Motor neuron (in vitro differentiated cells): ENCODE data around the gene RNF7. TPM values are rescaled to one million over a fixed set of nuclear protein-coding genes. Genes with fewer than 3 reads are reported as not detected.
"Not testable (repeated sequence)": the region's sequence is repeated elsewhere in the genome, so short reads cannot be mapped to it uniquely, and the experiment has no call there.

Source experiments
- ATAC-seq, 8 experiments: fragments of 200-7000 bp; cut with Tn5 transposase; replicated peaks in 6 of 8; 2 replicates each; pipeline ENCODE4 v1.8.0; 2021; ENCODE audit warnings: mild to moderate bottlenecking in 8 of 8, moderate library complexity in 8 of 8
- H3K27ac ChIP-seq, 2 donors: fragments of 250-450 bp; sonication (Bioruptor Pico); 2 replicates each; pipeline ENCODE4 v1.9.0; 2021; ENCODE audit warnings: antibody characterized with exemption in 2 of 2, mild to moderate bottlenecking in 2 of 2, moderate library complexity in 1 of 2
- H3K4me1 ChIP-seq, 2 donors: fragments of 250-450 bp; sonication (Bioruptor Pico); replicated peaks in 1 of 2; 2 replicates each; pipeline ENCODE4 v1.6.1; 2021; ENCODE audit warnings: antibody characterized with exemption in 2 of 2, mild to moderate bottlenecking in 2 of 2, moderate library complexity in 1 of 2
- H3K4me3 ChIP-seq, 5 donors: fragments of 250-450 bp; sonication (Bioruptor Pico); 2 replicates each; pipeline ENCODE4 v1.9.0; 2021; ENCODE audit warnings: antibody characterized with exemption in 5 of 5, mild to moderate bottlenecking in 5 of 5, moderate library complexity in 4 of 5
- WGBS, 10 experiments: fragments of 450-650 bp; shearing (Covaris generic); methylation state at CpG; one replicate each; pipeline ENCODE4 v1.0.0; 2022; 5-methylcytosine and 5-hydroxymethylcytosine counted together
- in situ Hi-C, 9 experiments: fragments of 400-800 bp; cut with MboI; loops; one replicate each; pipeline ENCODE4 v1.15.0; 2021; ENCODE audit warnings: low sequenced_read_pairs in 9 of 9, low pct_unique_long_range_greater_than_20kb in 2 of 9; ENCODE audit not compliant: unreplicated experiment in 9 of 9
- total RNA-seq, 8 experiments: library from RNA; unstranded; fragments of 300-600 nt; gene quantifications; 2 replicates each; pipeline versions ENCODE4 v1.2.3 to v1.2.4, GENCODE V29; 2022

The RNF7 gene
- 100 to 1,000 TPM in 2 of 8 experiments, 10 to 100 TPM in 6; 70.5 to 140 (median 91.8) TPM for total RNA-seq

- WGBS, 10 experiments = 0 to 3% (median 1%) methylated on average over 1 to 16 of the region's 81 CpGs; no CpG with 5 or more reads in 5 of the 10 experiments
Measured at GRCh38 chr3:141738022-141738890, at the start of gene RNF7. RNF7 (plus strand) TSS chr3:141738298; CDS start chr3:141738342, 44 bp downstream.

GRCh38 chr3:141690431-141691072, 47.5 kb upstream of the RNF7 start:
- in situ Hi-C loops = no loop called here
- H3K4me1 ChIP-seq = no peaks in the 10 kb centered on the region
- no peak overlapping the region for H3K4me3 ChIP-seq
- 38 to 100% (median 76%) methylated on average over 1 to 4 of the region's 4 CpGs for WGBS, 10 experiments
- no peak overlapping the region for H3K27ac ChIP-seq
- no peak for ATAC-seq

More at GRCh38 chr3:141738022-141738890, at the start of gene RNF7:
- Histone ChIP-seq H3K4me3 (peak within 1 kb of the TSS; percentile 69 to 88 (median 72)), H3K4me1 (peaks cover 8 to 20% of the 10 kb centered on the region in 2 donors), H3K27ac (peak within 1 kb of the TSS; percentile 89 to 97)
- peak; percentile 92 to 97 (median 96) for ATAC-seq
- in situ Hi-C loops = loop anchor here in 1 of 9 experiments (25.0 kb wide), 1 partner anchor 174 kb away; no protein-coding TSS in a partner anchor

GRCh38 chr3:141691471-141691870, 46.6 kb upstream of the RNF7 start:
- H3K4me3 ChIP-seq, in situ Hi-C loops, ATAC-seq, H3K4me1 ChIP-seq, H3K27ac ChIP-seq: not testable (repeated sequence)
- WGBS, 10 experiments = 49 to 86% (median 67%) methylated on average over 1 to 3 of the region's 3 CpGs; no CpG with 5 or more reads in 1 of the 10 experiments

- in situ Hi-C loops = not testable (repeated sequence)
- WGBS, 10 experiments = 40 to 94% (median 78%) methylated on average over 1 to 4 of the region's 4 CpGs; no CpG with 5 or more reads in 2 of the 10 experiments
Measured at GRCh38 chr3:141692973-141693372, 45.1 kb upstream of the RNF7 start.

GRCh38 chr3:141699324-141699723, 38.8 kb upstream of the RNF7 start:
- no peak overlapping the region for H3K27ac ChIP-seq
- H3K4me1 ChIP-seq = no peaks in the 10 kb centered on the region
- in situ Hi-C loops = no loop called here
- no peak for ATAC-seq
- H3K4me3 ChIP-seq = no peak overlapping the region
- 28 to 100% (median 68%) methylated on average over 2 to 6 of the region's 7 CpGs; no CpG with 5 or more reads in 2 of the 10 experiments for WGBS, 10 experiments

More at GRCh38 chr3:141692973-141693372, 45.1 kb upstream of the RNF7 start:
- not testable (repeated sequence) for H3K27ac ChIP-seq, ATAC-seq, H3K4me3 ChIP-seq, H3K4me1 ChIP-seq

- no peaks in the 10 kb centered on the region for H3K4me1 ChIP-seq
- no peak overlapping the region for H3K4me3 ChIP-seq
- 14 to 74% (median 70%) methylated on average over 1 to 6 of the region's 6 CpGs for WGBS, 10 experiments
- in situ Hi-C loops = no loop called here
- H3K27ac ChIP-seq = no peak overlapping the region
- no peak for ATAC-seq
Measured at GRCh38 chr3:141699897-141700296, 38.2 kb upstream of the RNF7 start.

- ATAC-seq, H3K4me3 ChIP-seq, H3K27ac ChIP-seq, in situ Hi-C loops, H3K4me1 ChIP-seq: not testable (repeated sequence)
- WGBS, 10 experiments = 62 to 100% (median 98%) methylated on average over 1 to 3 of the region's 3 CpGs; no CpG with 5 or more reads in 2 of the 10 experiments
Measured at GRCh38 chr3:141703367-141703766, 34.7 kb upstream of the RNF7 start.

- no peak overlapping the region for H3K4me3 ChIP-seq
- H3K4me1 ChIP-seq = no peaks in the 10 kb centered on the region
- no peak overlapping the region for H3K27ac ChIP-seq
- 0 to 100% (median 83%) methylated on average over 1 to 2 of the region's 2 CpGs; no CpG with 5 or more reads in 2 of the 10 experiments for WGBS, 10 experiments
- no peak for ATAC-seq
- in situ Hi-C loops = no loop called here
Measured at GRCh38 chr3:141707741-141708203, 30.3 kb upstream of the RNF7 start.

GRCh38 chr3:141708367-141708766, 29.7 kb upstream of the RNF7 start:
- Histone ChIP-seq H3K4me3 (no peak overlapping the region), H3K4me1 (no peaks in the 10 kb centered on the region), H3K27ac (no peak overlapping the region)
- whole genome bisulfite sequencing, 10 experiments = 72 to 100% (median 80%) methylated on average over 1 to 4 of the region's 4 CpGs; no CpG with 5 or more reads in 1 of the 10 experiments
- in situ Hi-C loops = no loop called here
- no peak for ATAC-seq

GRCh38 chr3:141709126-141709770, 28.9 kb upstream of the RNF7 start:
- Histone ChIP-seq H3K27ac (no peak overlapping the region), H3K4me3 (no peak overlapping the region), H3K4me1 (no peaks in the 10 kb centered on the region)
- 84 to 100% (median 91%) methylated on average over 2 to 7 of the region's 7 CpGs for WGBS, 10 experiments
- in situ Hi-C loops = no loop called here
- ATAC-seq = no peak

GRCh38 chr3:141710121-141710520, 28.0 kb upstream of the RNF7 start:
- H3K27ac ChIP-seq = no peak overlapping the region
- 60 to 100% (median 100%) methylated on average over 1 to 5 of the region's 6 CpGs; no CpG with 5 or more reads in 5 of the 10 experiments for WGBS, 10 experiments
- no peak for ATAC-seq
- H3K4me3 ChIP-seq = no peak overlapping the region
- in situ Hi-C loops = no loop called here
- H3K4me1 ChIP-seq = no peaks in the 10 kb centered on the region

GRCh38 chr3:141710888-141711616, 27.0 kb upstream of the RNF7 start:
- WGBS, 10 experiments = 0 to 100% (median 68%) methylated on average over 1 to 6 of the region's 6 CpGs; no CpG with 5 or more reads in 1 of the 10 experiments
- ATAC-seq = peak in 2 of 8 experiments; percentile 33 to 61
- in situ Hi-C loops = no loop called here
- Histone ChIP-seq H3K27ac (no peak overlapping the region), H3K4me3 (no peak overlapping the region), H3K4me1 (no peaks in the 10 kb centered on the region)
